Testis (tissue), 2 donors: ENCODE measurements around the gene C8G.

Experiments
- POLR2A ChIP-seq: fragments of 450-650 bp; IDR thresholded peaks from one replicate; pipeline ENCODE4 v1.6.1; 2017; ENCODE audit warnings: antibody characterized with exemption, mild to moderate bottlenecking, moderate library complexity
- TF ChIP-seq, protein P1 (sequence below), 3 experiments: fragments of 450-650 bp in 2 of 3; fragments of 200-600 bp in 1 of 3; sonication (generic) in 1 of 3; IDR thresholded peaks; one replicate each; pipeline ENCODE4 v1.5.1; 2016 to 2019; ENCODE audit warnings: antibody characterized with exemption in 3 of 3, mild to moderate bottlenecking in 2 of 3, moderate library complexity in 1 of 3

DNA sequence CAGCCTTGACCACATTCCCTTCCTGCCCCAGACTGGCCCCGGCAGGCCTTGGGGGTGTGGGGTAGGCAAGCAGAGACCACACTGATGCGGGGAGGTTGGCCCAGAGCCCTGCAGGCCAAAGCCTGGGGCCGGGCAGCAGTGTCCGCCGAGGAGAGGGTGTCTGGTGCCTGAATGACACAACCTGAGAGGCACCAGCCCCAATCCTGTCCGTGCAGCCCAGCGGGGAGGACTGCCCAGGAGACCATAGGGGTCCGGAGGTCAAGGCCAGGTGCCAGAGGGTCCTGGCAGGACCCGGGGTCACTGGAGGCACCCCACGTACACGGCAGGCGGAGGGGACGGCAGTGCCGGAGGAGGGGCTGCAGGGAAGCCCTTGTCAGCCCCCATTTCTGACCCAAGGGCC, 26.7 kb downstream of the C8G start:
- TF ChIP-seq, protein P1, sequence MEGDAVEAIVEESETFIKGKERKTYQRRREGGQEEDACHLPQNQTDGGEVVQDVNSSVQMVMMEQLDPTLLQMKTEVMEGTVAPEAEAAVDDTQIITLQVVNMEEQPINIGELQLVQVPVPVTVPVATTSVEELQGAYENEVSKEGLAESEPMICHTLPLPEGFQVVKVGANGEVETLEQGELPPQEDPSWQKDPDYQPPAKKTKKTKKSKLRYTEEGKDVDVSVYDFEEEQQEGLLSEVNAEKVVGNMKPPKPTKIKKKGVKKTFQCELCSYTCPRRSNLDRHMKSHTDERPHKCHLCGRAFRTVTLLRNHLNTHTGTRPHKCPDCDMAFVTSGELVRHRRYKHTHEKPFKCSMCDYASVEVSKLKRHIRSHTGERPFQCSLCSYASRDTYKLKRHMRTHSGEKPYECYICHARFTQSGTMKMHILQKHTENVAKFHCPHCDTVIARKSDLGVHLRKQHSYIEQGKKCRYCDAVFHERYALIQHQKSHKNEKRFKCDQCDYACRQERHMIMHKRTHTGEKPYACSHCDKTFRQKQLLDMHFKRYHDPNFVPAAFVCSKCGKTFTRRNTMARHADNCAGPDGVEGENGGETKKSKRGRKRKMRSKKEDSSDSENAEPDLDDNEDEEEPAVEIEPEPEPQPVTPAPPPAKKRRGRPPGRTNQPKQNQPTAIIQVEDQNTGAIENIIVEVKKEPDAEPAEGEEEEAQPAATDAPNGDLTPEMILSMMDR (IDR thresholded peaks at IDR 0.05) = no peak
- TF ChIP-seq POLR2A = no peak
